Lower leg skin (tissue), 3 donors: ENCODE results near the gene PDHB.

Experiments
- POLR2A ChIP-seq, 2 donors: fragments of 450-650 bp; IDR thresholded peaks; one replicate each; pipeline ENCODE4 v1.6.1; 2016 to 2017; ENCODE audit warnings: antibody characterized with exemption in 2 of 2, mild to moderate bottlenecking in 1 of 2, moderate library complexity in 1 of 2
- TF ChIP-seq, protein P1 (sequence below), 3 donors: fragments of 450-650 bp; IDR thresholded peaks; one replicate each; pipeline ENCODE4 v1.5.1; 2016; ENCODE audit warnings: antibody characterized with exemption in 3 of 3, mild to moderate bottlenecking in 3 of 3, moderate library complexity in 2 of 3

DNA sequence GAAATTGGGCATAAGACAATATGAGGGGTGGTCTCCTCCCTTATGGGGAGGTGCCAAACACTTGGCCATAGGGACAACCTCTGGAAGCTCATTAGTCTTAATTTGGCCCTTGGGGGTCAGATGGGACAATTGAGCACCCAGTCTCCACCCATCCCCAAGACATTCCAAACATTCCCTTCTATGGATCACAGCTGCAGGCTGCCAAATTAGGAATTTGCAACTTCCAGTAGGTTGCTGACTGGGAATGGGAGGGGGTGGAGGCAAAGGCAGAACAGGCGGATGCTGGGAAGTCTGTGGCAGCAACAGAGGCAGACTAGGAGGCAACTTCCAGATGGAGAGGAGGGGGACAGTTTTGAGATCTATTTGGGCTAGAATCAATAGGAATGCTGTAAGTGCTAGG, 1.4 kb upstream of the PDHB start:
- TF ChIP-seq, protein P1, sequence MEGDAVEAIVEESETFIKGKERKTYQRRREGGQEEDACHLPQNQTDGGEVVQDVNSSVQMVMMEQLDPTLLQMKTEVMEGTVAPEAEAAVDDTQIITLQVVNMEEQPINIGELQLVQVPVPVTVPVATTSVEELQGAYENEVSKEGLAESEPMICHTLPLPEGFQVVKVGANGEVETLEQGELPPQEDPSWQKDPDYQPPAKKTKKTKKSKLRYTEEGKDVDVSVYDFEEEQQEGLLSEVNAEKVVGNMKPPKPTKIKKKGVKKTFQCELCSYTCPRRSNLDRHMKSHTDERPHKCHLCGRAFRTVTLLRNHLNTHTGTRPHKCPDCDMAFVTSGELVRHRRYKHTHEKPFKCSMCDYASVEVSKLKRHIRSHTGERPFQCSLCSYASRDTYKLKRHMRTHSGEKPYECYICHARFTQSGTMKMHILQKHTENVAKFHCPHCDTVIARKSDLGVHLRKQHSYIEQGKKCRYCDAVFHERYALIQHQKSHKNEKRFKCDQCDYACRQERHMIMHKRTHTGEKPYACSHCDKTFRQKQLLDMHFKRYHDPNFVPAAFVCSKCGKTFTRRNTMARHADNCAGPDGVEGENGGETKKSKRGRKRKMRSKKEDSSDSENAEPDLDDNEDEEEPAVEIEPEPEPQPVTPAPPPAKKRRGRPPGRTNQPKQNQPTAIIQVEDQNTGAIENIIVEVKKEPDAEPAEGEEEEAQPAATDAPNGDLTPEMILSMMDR (IDR thresholded peaks at IDR 0.05): no peak
- TF ChIP-seq POLR2A (IDR thresholded peaks at IDR 0.05): no peak
